GM20431 (cell line): ENCODE measurements around the gene MAGI2.

Experiments
- in situ Hi-C: fragments of 300-500 bp; cut with MseI, MboI; formaldehyde crosslinking; loops from one replicate; pipeline ENCODE4 v1.15.0; 2020; ENCODE audit warnings: low sequenced_read_pairs; ENCODE audit not compliant: unreplicated experiment

Gene MAGI2

DNA sequence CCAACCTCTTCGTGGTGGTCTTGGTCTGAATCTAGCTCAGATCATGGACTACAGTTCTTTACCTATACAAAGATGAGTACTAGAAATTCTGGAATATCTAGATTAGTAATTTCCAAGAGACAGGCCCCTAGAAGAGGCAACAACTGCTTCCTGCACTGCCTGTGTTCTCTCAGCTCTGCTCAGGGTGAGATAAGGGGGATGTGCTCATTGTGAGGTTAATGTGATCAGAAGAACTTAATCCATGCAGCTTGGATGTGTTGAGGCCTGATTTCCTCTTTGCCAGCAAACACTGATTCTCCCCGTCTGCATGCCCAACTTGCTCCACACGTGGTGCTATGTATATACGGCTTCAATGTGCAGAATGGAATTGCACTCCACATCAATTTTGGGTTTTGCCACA, 1386.9 kb downstream of the MAGI2 start:
- in situ Hi-C loops: no loop called here

- in situ Hi-C loops: no loop called here
Observed at GRCh38 chr7:78063758-78064157, 1389.7 kb downstream of the MAGI2 start.

DNA sequence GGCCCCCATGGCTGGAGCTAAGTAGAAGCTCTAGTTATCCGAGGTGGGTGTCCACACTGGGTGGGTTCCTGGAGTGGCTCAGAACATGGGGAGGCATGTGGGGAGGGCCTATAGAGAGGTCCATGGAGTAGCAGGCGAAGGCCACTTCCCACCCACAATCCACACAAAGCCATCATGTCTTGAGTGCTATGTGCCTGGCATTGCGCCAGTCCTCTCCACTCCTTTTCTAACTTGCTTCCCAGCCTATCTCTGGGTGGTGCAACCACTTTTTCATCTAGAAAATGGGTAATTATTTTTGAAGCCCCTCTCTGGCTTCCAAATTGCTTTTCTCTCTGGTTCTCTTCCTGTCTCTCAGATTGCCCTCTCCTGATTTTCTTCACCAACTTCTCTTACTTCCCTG, 1391.3 kb downstream of the MAGI2 start:
- in situ Hi-C loops: no loop called here

DNA sequence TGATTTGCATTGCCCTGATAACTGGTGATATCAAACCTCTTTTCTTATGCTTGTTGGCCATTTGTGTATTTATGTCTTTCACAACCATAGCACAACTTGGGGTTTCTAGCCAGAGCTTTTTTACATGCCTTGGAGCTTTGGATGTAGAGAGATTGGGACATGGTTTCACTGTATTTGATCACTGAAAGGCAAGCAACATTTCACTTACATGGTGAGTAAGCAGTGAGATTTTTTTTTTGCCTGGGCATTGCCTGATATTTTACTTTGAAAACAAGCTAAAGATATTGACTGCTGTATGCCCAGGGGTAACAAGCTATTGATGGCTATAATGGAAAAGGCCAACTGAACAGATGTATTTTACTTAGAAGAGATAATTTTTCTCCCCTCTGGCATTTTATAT, 1395.9 kb downstream of the MAGI2 start:
- in situ Hi-C loops: no loop called here

GRCh38 chr7:78055599-78055998, 1397.9 kb downstream of the MAGI2 start:
- in situ Hi-C loops: no loop called here

DNA sequence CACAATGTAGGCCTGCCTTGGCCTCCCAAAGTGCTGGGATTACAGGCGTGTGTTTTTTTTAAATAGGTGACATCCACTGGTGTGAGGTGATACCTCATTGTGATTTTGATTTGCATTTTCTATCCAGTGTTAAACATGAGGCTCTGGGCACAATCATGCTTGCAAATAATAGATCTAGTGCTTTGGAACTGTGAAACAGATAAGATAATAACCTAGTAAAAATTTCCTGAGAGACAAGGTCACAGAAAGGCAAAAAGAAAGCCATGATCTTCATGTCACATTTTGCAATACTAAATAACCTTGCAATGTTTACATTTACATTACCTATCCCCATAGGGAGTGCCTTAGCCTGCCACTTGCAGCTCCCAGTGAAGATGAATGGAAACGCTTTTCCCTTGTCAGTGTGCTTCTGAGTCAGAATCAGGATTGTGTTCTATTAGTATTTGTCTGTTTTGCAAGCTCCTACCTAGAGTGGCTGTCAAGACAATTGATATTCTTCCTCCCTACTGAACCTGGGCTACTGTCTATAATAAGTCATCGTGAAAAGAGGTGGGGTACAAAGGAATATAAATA, 1398.4 kb downstream of the MAGI2 start:
- in situ Hi-C loops: no loop called here

- in situ Hi-C loops: no loop called here
Observed at GRCh38 chr7:78052112-78052511, 1401.4 kb downstream of the MAGI2 start.

- in situ Hi-C loops: no loop called here
Observed at GRCh38 chr7:78047800-78048199, 1405.7 kb downstream of the MAGI2 start.

GRCh38 chr7:78043159-78043558, 1410.3 kb downstream of the MAGI2 start:
- in situ Hi-C loops: no loop called here

- in situ Hi-C loops: no loop called here
Observed at GRCh38 chr7:78041423-78041822, 1412.0 kb downstream of the MAGI2 start.

DNA sequence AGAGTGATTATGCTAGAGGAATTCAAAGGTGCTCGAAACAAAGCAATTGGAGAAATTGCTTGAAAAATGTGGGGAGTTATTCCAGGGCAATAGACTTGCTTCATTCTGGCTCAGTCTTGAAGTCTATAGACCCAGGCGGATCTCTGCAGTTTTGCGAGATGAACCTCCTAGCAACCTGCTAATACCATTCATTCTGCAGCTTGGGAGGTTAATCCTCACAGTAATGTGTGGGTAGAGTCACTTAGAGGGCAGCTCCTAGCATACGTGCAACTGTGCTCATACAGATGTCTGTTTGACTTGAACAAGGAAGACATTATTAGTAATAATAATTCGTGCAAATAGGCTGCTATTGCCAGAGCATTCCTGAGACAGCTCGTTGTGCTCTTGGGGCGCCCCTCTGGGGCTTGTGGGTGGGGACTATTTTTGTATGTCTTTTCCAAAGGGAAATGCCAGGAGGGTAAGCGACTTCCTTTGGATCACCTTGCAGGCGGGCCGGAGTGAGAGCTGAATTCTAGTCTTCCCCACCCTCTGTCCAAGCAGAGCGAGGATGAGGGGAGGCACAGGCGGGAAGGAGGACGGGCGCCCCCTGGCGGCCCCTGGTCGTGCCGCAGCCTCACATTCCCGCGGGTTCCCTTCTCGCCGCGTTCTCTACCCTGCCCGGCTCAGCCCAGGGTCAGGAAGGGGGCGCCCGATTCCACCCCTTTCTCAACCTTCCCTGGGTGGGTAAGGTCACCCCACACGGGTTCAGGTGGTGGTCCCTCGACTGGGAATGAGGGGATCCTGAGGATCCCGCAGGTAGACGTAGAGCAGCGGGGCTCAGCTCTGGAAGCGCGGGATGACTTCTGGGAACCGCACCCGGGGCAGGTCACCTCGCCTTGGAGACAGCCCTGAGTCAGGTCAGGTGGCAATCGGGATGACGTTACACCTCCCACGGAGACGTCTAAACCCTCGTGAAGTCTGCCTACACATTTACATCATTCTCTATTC, 1413.4 kb downstream of the MAGI2 start:
- in situ Hi-C loops: no loop called here

DNA sequence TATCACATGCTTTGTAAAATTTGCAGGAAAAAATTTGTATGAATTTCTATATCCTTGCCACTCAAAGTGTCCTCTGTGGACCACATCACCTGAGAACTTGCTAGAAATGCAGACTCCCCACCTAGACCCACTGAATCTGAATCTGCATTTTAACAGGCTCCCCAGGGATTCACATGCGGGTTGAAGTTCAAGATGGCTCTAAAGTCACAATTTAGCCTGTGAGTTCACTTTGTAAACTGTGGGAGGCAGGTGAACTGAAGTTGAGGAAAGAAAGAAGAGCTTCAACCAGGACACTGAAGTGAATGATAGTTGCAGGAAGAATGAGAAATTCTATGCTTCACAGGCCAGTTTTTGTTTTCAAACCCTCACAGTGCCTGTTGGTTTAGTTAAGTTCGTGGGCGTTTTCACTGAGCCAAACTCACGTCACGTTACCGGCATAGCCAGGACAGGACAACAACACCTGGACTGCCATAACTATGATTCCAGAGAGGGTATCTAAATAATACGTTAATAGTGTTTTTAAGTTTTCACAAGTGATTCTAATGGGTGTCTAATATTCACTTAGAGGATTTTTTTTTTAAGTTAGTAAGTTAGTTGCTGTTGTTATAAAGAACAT, 1414.9 kb downstream of the MAGI2 start:
- in situ Hi-C loops: no loop called here

- in situ Hi-C loops: no loop called here
Observed at GRCh38 chr7:78037603-78038002, 1415.9 kb downstream of the MAGI2 start.

- in situ Hi-C loops: no loop called here
Observed at GRCh38 chr7:78033410-78033809, 1420.1 kb downstream of the MAGI2 start.

- in situ Hi-C loops: no loop called here
Observed at GRCh38 chr7:78026492-78026891, 1427.0 kb downstream of the MAGI2 start.

- in situ Hi-C loops: loop anchor here (25.0 kb wide), 1 partner anchor 362 kb away; no protein-coding TSS in a partner anchor
Observed at GRCh38 chr7:78024591-78024990, 1428.9 kb downstream of the MAGI2 start.

- in situ Hi-C loops: loop anchor here (25.0 kb wide), 1 partner anchor 361 kb away; no protein-coding TSS in a partner anchor
Observed at GRCh38 chr7:78023191-78023590, 1430.3 kb downstream of the MAGI2 start.

GRCh38 chr7:78022165-78022564, 1431.3 kb downstream of the MAGI2 start:
- in situ Hi-C loops: loop anchor here (25.0 kb wide), 1 partner anchor 360 kb away; no protein-coding TSS in a partner anchor

- in situ Hi-C loops: loop anchor here (25.0 kb wide), 1 partner anchor 359 kb away; no protein-coding TSS in a partner anchor
Observed at GRCh38 chr7:78020874-78021249, 1432.6 kb downstream of the MAGI2 start.

DNA sequence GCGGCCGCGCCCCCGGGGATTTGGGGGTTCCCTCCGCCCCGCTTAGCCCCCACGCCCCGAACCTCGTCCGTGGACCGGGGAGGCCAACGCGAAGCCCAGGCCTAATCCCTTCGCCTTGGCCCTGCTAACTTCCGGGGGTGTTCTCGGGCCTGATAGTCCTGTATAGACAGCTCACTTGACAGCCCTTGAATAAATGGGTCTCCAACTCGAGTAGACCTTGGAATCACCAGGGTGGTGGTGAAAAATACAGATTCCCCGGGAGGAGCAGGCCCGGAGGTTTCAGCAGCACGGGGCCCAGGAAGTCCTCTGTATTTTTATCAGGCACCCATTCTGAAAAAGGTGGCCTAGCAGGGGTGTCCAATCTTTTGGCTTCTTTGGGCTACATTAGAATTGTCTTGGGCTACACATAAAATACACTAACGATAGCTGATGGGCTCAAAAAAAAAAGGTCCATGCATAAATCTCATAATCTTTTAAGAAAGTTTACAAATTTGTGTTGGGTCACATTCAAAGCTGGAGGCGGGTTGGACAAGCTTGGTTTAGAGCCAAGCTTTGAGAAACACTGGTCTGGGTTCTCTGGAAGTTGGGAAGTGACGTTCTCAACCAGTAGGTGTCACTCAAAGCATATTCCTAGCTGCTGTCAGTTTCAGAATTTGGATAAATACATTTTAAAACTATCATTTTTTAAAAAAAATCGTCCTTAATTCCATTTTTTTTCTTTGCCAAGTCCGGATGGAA, 1433.2 kb downstream of the MAGI2 start:
- in situ Hi-C loops: loop anchor here (25.0 kb wide), 1 partner anchor 358 kb away; no protein-coding TSS in a partner anchor
